Renal pelvis (tissue), 4 donors: Measurements from ENCODE around the gene LRIG2. TPM values are rescaled to one million over a fixed set of nuclear protein-coding genes. Genes with fewer than 3 reads are reported as not detected.
"Not testable (repeated sequence)": the region's sequence is repeated elsewhere in the genome, so short reads cannot be mapped to it uniquely, and the experiment has no call there.

Source experiments
- DNase-seq: peaks from one replicate; pipeline ENCODE4 v3.0.0-alpha.2; 2013
- polyA plus RNA-seq, 3 donors: library from polyadenylated mRNA; unstranded; fragments of 120-200 nt; gene quantifications; one replicate each; pipeline ENCODE4 v1.2.1, GENCODE V29; 2013; ENCODE audit not compliant: insufficient read length in 3 of 3

Gene LRIG2
- polyA plus RNA-seq, 3 donors, result 12.8 to 24.3 (median 22.2) TPM

DNA sequence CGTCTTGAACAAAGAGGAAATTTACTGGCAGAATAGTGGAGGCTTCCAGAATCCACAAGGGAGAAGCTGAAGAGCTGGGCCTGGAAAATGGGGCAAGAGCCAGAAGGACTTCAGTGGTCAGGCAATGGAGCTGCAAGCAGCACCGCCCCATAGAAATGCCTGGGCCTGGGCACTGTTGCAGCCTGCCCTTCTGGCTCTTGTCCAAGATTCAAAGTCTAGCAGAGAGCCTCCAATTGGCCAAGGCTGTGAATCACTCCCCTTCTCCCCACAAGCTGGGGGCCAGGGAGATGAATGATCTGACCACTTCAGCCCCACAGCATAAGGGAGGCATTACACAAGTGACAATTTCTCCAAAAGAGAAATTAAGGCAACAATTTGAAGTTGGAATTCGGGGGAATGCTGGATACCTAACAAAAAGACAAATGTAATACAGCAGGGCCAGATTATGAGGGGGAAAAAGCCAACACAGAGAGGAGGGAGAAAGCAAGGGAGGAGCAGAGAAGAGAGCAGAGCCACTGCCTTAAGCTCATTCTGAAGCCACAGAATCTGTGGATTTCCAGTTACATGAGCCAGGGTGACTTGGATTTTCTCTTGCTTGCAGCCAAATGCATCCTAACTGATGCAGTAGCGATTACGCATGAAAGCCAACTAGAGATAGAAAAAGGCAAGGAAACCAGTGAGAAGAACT, 80.3 kb downstream of the LRIG2 start:
- DNase-seq, result no peak

GRCh38 chr1:113156368-113156767, 83.4 kb downstream of the LRIG2 start:
- DNase-seq, result no peak

GRCh38 chr1:113158743-113159142, 85.7 kb downstream of the LRIG2 start:
- DNase-seq, result not testable (repeated sequence)

- DNase-seq, result peak; percentile 35
These were observed 93.5 kb downstream of the LRIG2 start for GRCh38 chr1:113166473-113166872.

DNA sequence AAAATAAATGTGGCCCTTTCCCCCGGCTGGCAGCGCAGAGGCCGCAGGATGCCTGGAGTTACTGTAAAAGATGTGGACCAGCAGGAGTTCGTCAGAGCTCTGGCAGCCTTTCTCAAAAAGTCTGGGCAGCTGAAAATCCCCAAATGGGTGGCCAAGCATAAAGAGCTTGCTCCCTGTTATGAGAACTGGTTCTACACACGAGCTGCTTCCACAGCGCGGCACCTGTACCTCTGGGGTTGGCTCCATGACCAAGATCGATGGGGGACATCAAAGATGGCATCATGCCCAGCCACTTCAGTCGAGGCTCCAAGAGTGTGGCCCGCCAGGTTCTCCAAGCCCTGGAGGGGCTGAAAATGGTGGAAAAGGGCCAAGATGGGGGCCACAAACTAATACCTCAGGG, 95.9 kb downstream of the LRIG2 start:
- no peak for DNase-seq

GRCh38 chr1:113169591-113169990, 96.6 kb downstream of the LRIG2 start:
- no peak for DNase-seq

DNA sequence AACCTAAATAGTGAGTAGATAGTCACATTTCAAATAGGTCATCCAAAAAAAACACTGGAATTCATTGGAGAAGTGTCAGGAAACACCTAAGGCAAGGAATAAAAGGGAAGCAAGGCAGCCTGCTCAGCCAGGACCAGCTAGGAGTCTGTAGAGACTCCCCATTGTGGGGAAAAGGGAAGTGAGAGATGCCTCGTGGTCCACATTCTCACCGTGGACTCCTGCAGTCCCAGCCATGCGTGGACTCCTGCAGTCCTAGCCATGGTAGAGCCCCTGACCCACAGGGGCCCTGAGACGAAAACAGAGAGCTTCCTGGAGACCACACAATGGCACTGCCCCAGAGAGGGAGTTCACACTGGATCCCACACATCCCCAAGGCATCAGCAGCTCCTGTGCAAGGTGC, 97.5 kb downstream of the LRIG2 start:
- no peak for DNase-seq

GRCh38 chr1:113178106-113178505, 105.1 kb downstream of the LRIG2 start:
- no peak for DNase-seq

- DNase-seq, result no peak
These were observed 105.5 kb downstream of the LRIG2 start for GRCh38 chr1:113178522-113178921.

Other genes with a start within 250 kb of the LRIG2 start
- 10 to 100 TPM; 53.2 to 60.5 (median 59.8) TPM for gene SLC16A1, start 117.0 kb upstream of the LRIG2 start, polyA plus RNA-seq